ENCODE results near the gene NDUFS4. TPM values are rescaled to one million over a fixed set of nuclear protein-coding genes. Genes with fewer than 3 reads are reported as not detected.
A peak's percentile ranks its signal among the peaks of the same experiment; 100 is the strongest.

Gene NDUFS4
- total and polyA plus RNA-seq, 2 experiments from 2014 or later, result 102 to 205 TPM

DNA sequence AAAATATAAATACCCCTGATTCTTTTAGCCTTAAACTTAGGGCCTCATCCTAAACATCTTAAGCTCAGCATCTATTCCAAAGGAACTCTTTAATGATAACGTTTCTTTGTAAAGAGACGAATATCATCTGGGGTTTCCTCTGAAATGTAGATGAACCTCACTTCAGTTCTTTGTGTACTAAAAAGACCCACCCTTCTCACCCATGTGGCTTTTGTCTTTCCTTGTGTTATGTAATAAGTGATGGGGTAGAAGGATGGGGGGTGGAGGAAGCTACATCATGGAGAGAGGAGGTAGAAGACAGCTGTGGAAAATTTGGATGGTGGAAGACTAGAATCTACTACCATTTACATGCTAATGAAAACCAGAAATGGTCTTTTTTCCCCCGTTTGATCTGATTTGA lies 111.0 kb downstream of the NDUFS4 start:
- Histone ChIP-seq H3K9me3 (ENCODE audit: low read depth) (no peaks in the 10 kb centered on the region), H3K4me1 (ENCODE audit: insufficient read depth) (no peaks in the 10 kb centered on the region), H4K20me1 (ENCODE audit: insufficient read depth) (no peaks in the 10 kb centered on the region), H3K36me3 (ENCODE audit: low read depth) (peaks cover 5% of the 10 kb centered on the region; the same call in 1 of the 2 replicates), H3F3A (ENCODE audit: insufficient read depth) (no peaks in the 10 kb centered on the region), H2AFZ (no peak overlapping the region), H3K9ac (no peak overlapping the region), H3K79me2 (ENCODE audit: insufficient read depth) (peaks cover 14% of the 10 kb centered on the region), H3K9me2 (ENCODE audit: insufficient read depth) (no peaks in the 10 kb centered on the region), H3K27ac (no peak overlapping the region), H3K4me3 (no peak overlapping the region), H3K27me3 (replicated peaks; ENCODE audit: insufficient read depth) (no peaks in the 10 kb centered on the region), H3K4me2 (ENCODE audit: unreplicated experiment) (no peak overlapping the region)
- in situ Hi-C loops (cut with MboI), result no loop called here
- TF ChIP-seq EZH2 (IDR thresholded peaks at IDR 0.05; ENCODE audit: insufficient read depth, poor library complexity, severe bottlenecking), result no peak
- no peak for TF ChIP-seq EZH2phosphoT487 (IDR thresholded peaks at IDR 0.05; ENCODE audit: insufficient read depth, low read depth)
- 59 to 63% methylated on average over 3 of the region's 3 CpGs for WGBS, 2 experiments (ENCODE audit: low coverage in 1 of 2, low lambda C conversion rate in 2 of 2, missing lambda C conversion rate in 2 of 2)
- no peak for DNase-seq

GRCh38 chr5:53674121-53674520 lies 113.7 kb downstream of the NDUFS4 start:
- Histone ChIP-seq H3K4me3 (no peak overlapping the region), H3K9me2 (ENCODE audit: insufficient read depth) (no peaks in the 10 kb centered on the region), H3K27ac (no peak overlapping the region), H3K79me2 (ENCODE audit: insufficient read depth) (peaks cover 21% of the 10 kb centered on the region), H3K4me2 (ENCODE audit: unreplicated experiment) (no peak overlapping the region), H3K36me3 (ENCODE audit: low read depth) (peaks cover 5% of the 10 kb centered on the region; the same call in 1 of the 2 replicates), H4K20me1 (ENCODE audit: insufficient read depth) (no peaks in the 10 kb centered on the region), H3K4me1 (ENCODE audit: insufficient read depth) (no peaks in the 10 kb centered on the region), H3K27me3 (replicated peaks; ENCODE audit: insufficient read depth) (no peaks in the 10 kb centered on the region), H3K9ac (no peak overlapping the region), H3F3A (ENCODE audit: insufficient read depth) (no peaks in the 10 kb centered on the region), H3K9me3 (ENCODE audit: low read depth) (no peaks in the 10 kb centered on the region), H2AFZ (no peak overlapping the region)
- no peak for DNase-seq
- TF ChIP-seq EZH2phosphoT487 (IDR thresholded peaks at IDR 0.05; ENCODE audit: insufficient read depth, low read depth) (no peak), EZH2 (IDR thresholded peaks at IDR 0.05; ENCODE audit: insufficient read depth, poor library complexity, severe bottlenecking) (no peak)
- in situ Hi-C loops (cut with MboI), result no loop called here
- 50 to 52% methylated on average over 1 of the region's 1 CpG for WGBS, 2 experiments (ENCODE audit: low coverage in 1 of 2, low lambda C conversion rate in 2 of 2, missing lambda C conversion rate in 2 of 2)

DNA sequence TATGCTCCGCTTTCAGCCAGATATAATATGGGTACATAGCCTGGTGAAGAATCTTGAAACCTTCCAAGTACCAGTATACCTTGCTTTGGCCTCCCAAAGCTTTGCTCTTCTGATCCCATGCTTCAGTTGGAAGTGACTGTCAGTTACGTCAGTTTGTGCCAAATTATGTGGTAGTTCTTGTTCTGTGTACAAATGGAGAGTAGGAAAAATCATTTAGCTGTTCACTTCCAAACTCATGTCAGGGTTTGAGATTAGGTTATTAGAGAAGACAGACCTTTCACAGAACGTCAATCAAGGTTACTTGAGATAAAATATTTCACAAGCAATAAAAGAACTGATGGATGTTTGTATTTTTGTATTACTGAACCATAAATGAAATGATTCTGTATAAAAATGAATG lies 117.2 kb downstream of the NDUFS4 start:
- H3K9ac ChIP-seq, result no peak overlapping the region
- H2AFZ ChIP-seq, result no peak overlapping the region
- H3K36me3 ChIP-seq (ENCODE audit: low read depth), result peaks cover 3% of the 10 kb centered on the region; the same call in 1 of the 2 replicates
- no peaks in the 10 kb centered on the region for H3F3A ChIP-seq (ENCODE audit: insufficient read depth)
- no peaks in the 10 kb centered on the region for H3K9me3 ChIP-seq (ENCODE audit: low read depth)
- no peak overlapping the region for H3K27ac ChIP-seq
- H3K4me2 ChIP-seq (ENCODE audit: unreplicated experiment), result no peak overlapping the region
- H3K4me1 ChIP-seq (ENCODE audit: insufficient read depth), result no peaks in the 10 kb centered on the region
- TF ChIP-seq EZH2 (IDR thresholded peaks at IDR 0.05; ENCODE audit: insufficient read depth, poor library complexity, severe bottlenecking) (no peak), EZH2phosphoT487 (IDR thresholded peaks at IDR 0.05; ENCODE audit: insufficient read depth, low read depth) (no peak)
- 93 to 96% methylated on average over 3 of the region's 3 CpGs for WGBS, 2 experiments (ENCODE audit: low coverage in 1 of 2, low lambda C conversion rate in 2 of 2, missing lambda C conversion rate in 2 of 2)
- no peak overlapping the region for H3K4me3 ChIP-seq
- in situ Hi-C loops (cut with MboI), result no loop called here
- no peaks in the 10 kb centered on the region for H3K27me3 ChIP-seq (replicated peaks; ENCODE audit: insufficient read depth)
- no peaks in the 10 kb centered on the region for H4K20me1 ChIP-seq (ENCODE audit: insufficient read depth)
- H3K79me2 ChIP-seq (ENCODE audit: insufficient read depth), result peaks cover 18% of the 10 kb centered on the region; the same call in 1 of the 2 replicates
- no peaks in the 10 kb centered on the region for H3K9me2 ChIP-seq (ENCODE audit: insufficient read depth)
- no peak for DNase-seq

DNA sequence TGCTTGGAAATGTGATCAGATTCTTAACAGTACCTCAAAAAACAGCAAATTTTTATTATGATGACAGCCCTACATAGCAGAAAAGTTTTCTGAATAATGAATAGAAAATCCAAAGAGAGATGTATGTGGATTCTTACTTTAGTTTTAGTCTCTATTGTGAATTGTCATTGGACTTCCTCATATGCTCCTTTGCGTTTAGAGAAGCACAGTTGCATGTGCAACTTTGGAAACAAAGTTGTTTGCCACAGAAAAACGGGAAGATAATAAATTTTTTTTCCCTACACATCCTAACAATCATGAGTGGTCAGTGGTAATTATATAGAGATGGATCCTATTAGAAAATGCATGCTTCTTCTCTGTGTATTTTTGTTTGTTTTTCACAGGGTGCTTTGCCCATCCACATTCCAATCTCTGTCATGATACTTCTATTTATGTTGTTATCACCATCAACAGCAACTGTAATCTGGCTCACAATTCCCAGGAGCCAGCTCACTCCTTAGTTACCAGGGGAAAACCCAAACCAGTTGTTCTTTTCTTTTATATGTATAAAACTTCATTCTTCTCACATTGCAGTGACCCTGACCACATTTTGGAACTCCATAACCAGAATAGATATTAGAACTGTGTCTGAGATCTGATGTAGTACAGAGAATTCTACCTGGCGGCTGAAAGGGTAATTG lies 118.7 kb downstream of the NDUFS4 start:
- Histone ChIP-seq H3K4me3 (no peak overlapping the region), H3K36me3 (ENCODE audit: low read depth) (peaks cover 10% of the 10 kb centered on the region; the same call in 1 of the 2 replicates), H4K20me1 (ENCODE audit: insufficient read depth) (no peaks in the 10 kb centered on the region), H3K27ac (no peak overlapping the region), H3K4me1 (ENCODE audit: insufficient read depth) (no peaks in the 10 kb centered on the region), H3K79me2 (ENCODE audit: insufficient read depth) (peaks cover 18% of the 10 kb centered on the region; the same call in 1 of the 2 replicates), H2AFZ (no peak overlapping the region), H3K9me2 (ENCODE audit: insufficient read depth) (no peaks in the 10 kb centered on the region), H3K9ac (no peak overlapping the region), H3K27me3 (replicated peaks; ENCODE audit: insufficient read depth) (no peaks in the 10 kb centered on the region), H3K4me2 (ENCODE audit: unreplicated experiment) (no peak overlapping the region), H3F3A (ENCODE audit: insufficient read depth) (no peaks in the 10 kb centered on the region), H3K9me3 (ENCODE audit: low read depth) (no peaks in the 10 kb centered on the region)
- in situ Hi-C loops (cut with MboI), result no loop called here
- TF ChIP-seq EZH2 (IDR thresholded peaks at IDR 0.05; ENCODE audit: insufficient read depth, poor library complexity, severe bottlenecking) (no peak), EZH2phosphoT487 (IDR thresholded peaks at IDR 0.05; ENCODE audit: insufficient read depth, low read depth) (no peak)
- peak; percentile 34 for DNase-seq
- WGBS, 2 experiments (ENCODE audit: low coverage in 1 of 2, low lambda C conversion rate in 2 of 2, missing lambda C conversion rate in 2 of 2), result 78 to 80% methylated on average over 3 of the region's 3 CpGs
